Peyer's patch (tissue), 4 donors: ENCODE measurements around the gene DOCK7.

Experiments used
- POLR2A ChIP-seq, 2 donors: fragments of 450-650 bp; IDR thresholded peaks; one replicate each; pipeline ENCODE4 v1.5.1; 2017; ENCODE audit warnings: antibody characterized with exemption in 2 of 2, mild to moderate bottlenecking in 2 of 2, moderate library complexity in 2 of 2
- TF ChIP-seq, protein P1 (sequence below), 6 experiments: fragments of 450-650 bp in 4 of 6; fragments of 200-600 bp in 2 of 6; sonication (generic) in 1 of 6; IDR thresholded peaks; one replicate each; pipeline ENCODE4 v1.5.1; 2017 to 2019; ENCODE audit warnings: antibody characterized with exemption in 6 of 6, mild to moderate bottlenecking in 3 of 6, moderate library complexity in 1 of 6

DNA sequence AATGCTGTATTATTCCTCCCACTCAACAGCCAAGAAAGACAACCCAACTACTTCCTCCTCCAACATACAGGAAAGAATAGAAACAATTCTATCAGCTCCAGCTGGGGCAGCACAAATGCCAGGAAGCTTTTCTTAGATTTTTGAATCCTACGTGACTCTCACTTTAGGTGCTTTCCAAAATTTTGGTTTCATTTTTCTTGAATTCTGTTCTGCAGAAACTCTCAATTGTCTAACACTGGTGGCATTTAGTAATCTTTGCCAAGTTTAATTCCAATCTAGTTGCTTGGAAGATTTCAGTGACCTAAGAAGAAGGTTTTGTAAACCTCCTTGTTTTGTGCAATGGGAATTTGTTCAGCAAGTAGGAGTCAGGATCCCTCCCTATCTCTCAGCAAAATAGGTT, 37.1 kb upstream of the DOCK7 start:
- TF ChIP-seq, protein P1, sequence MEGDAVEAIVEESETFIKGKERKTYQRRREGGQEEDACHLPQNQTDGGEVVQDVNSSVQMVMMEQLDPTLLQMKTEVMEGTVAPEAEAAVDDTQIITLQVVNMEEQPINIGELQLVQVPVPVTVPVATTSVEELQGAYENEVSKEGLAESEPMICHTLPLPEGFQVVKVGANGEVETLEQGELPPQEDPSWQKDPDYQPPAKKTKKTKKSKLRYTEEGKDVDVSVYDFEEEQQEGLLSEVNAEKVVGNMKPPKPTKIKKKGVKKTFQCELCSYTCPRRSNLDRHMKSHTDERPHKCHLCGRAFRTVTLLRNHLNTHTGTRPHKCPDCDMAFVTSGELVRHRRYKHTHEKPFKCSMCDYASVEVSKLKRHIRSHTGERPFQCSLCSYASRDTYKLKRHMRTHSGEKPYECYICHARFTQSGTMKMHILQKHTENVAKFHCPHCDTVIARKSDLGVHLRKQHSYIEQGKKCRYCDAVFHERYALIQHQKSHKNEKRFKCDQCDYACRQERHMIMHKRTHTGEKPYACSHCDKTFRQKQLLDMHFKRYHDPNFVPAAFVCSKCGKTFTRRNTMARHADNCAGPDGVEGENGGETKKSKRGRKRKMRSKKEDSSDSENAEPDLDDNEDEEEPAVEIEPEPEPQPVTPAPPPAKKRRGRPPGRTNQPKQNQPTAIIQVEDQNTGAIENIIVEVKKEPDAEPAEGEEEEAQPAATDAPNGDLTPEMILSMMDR (IDR thresholded peaks at IDR 0.05), result no peak
- TF ChIP-seq POLR2A (IDR thresholded peaks at IDR 0.05), result no peak
